ENCODE data around the gene DNAJC18. TPM values are rescaled to one million over a fixed set of nuclear protein-coding genes. Genes with fewer than 3 reads are reported as not detected.

Gene DNAJC18
- total and polyA plus RNA-seq, 2 of the 8 experiments (the other 6 are each of a cell fraction or from before 2014, with no cell fraction given) = 7.8 to 29.2 TPM

GRCh38 chr5:139473565-139473964 lies 34.2 kb upstream of the DNAJC18 start (continued):
- no peak for TF ChIP-seq SRF (IDR thresholded peaks at IDR 0.05; ENCODE audit: low read depth, low read length)
- no peak for TF ChIP-seq MAFK (IDR thresholded peaks at IDR 0.05; ENCODE audit: low read depth, low read length)
